ENCODE results near the gene SETD4. TPM values are rescaled to one million over a fixed set of nuclear protein-coding genes. Genes with fewer than 3 reads are reported as not detected.

SETD4 gene
- total and polyA plus RNA-seq, 2 of the 13 experiments (the other 11 are each of a cell fraction or from before 2014, with no cell fraction given) = 7.1 to 14.4 TPM

- TF ChIP-seq YEATS4 (CRISPR knock-in tag; IDR thresholded peaks at IDR 0.05; ENCODE audit: borderline replicate concordance) (peak; percentile 78), ZFY (CRISPR knock-in tag; IDR thresholded peaks at IDR 0.05) (peak; percentile 89), STAG1 (CRISPR knock-in tag; IDR thresholded peaks at IDR 0.05) (no peak), PAX8 (CRISPR knock-in tag; IDR thresholded peaks at IDR 0.05; ENCODE audit: borderline replicate concordance) (no peak), BRD4 (CRISPR knock-in tag; IDR thresholded peaks at IDR 0.05) (0 out of 2 replicates have a peak, but pooled peaks have one; percentile 55), SRY (CRISPR knock-in tag; IDR thresholded peaks at IDR 0.05) (peak; percentile 50; the same call in 1 of the 2 replicates), ZNF674 (CRISPR knock-in tag; IDR thresholded peaks at IDR 0.05; ENCODE audit: low read depth) (no peak), EP300 (IDR thresholded peaks at IDR 0.05; ENCODE audit: low read depth in 2 of 2, low read length in 2 of 2) (no peak), EP300 (CRISPR knock-in tag; IDR thresholded peaks at IDR 0.05; ENCODE audit: borderline replicate concordance) (no peak), NFIC (IDR thresholded peaks at IDR 0.05; ENCODE audit: low read length) (no peak), MIER2 (CRISPR knock-in tag; IDR thresholded peaks at IDR 0.05) (no peak), DR1 (CRISPR knock-in tag; IDR thresholded peaks at IDR 0.05) (no peak), ETV5 (CRISPR knock-in tag; IDR thresholded peaks at IDR 0.05; ENCODE audit: borderline replicate concordance) (peak; percentile 49; the same call in 1 of the 2 replicates), ZNF10 (CRISPR knock-in tag; IDR thresholded peaks at IDR 0.05; ENCODE audit: borderline replicate concordance, low read depth) (no peak), SOX6 (IDR thresholded peaks at IDR 0.05) (no peak), SOX6 (CRISPR knock-in tag; IDR thresholded peaks at IDR 0.05) (peak; percentile 27; the same call in 1 of the 2 replicates), BRF2 (CRISPR knock-in tag; IDR thresholded peaks at IDR 0.05) (no peak), MAFK (conservative IDR thresholded peaks at IDR 0.05 in 1 of 2, IDR thresholded peaks at IDR 0.05 in 1 of 2; ENCODE audit: low read length in 2 of 2) (no peak), HOXA9 (CRISPR knock-in tag; IDR thresholded peaks at IDR 0.05; ENCODE audit: borderline replicate concordance) (no peak), ZNF703 (CRISPR knock-in tag; IDR thresholded peaks at IDR 0.05; ENCODE audit: borderline replicate concordance) (no peak), RXRA (CRISPR knock-in tag; IDR thresholded peaks at IDR 0.05) (peak; percentile 47)
- TF ChIP-seq, protein P1, sequence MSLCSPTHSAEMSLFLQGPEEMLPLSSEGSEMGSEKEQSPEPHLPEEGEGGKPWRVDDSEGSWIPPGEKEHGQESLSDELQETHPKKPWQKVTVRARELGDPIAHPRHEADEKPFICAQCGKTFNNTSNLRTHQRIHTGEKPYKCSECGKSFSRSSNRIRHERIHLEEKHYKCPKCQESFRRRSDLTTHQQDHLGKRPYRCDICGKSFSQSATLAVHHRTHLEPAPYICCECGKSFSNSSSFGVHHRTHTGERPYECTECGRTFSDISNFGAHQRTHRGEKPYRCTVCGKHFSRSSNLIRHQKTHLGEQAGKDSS (CRISPR knock-in tag; IDR thresholded peaks at IDR 0.05; ENCODE audit: borderline replicate concordance, low read depth) = 0 out of 2 replicates have a peak, but pooled peaks have one; percentile 42
- TF ChIP-seq, protein P2, sequence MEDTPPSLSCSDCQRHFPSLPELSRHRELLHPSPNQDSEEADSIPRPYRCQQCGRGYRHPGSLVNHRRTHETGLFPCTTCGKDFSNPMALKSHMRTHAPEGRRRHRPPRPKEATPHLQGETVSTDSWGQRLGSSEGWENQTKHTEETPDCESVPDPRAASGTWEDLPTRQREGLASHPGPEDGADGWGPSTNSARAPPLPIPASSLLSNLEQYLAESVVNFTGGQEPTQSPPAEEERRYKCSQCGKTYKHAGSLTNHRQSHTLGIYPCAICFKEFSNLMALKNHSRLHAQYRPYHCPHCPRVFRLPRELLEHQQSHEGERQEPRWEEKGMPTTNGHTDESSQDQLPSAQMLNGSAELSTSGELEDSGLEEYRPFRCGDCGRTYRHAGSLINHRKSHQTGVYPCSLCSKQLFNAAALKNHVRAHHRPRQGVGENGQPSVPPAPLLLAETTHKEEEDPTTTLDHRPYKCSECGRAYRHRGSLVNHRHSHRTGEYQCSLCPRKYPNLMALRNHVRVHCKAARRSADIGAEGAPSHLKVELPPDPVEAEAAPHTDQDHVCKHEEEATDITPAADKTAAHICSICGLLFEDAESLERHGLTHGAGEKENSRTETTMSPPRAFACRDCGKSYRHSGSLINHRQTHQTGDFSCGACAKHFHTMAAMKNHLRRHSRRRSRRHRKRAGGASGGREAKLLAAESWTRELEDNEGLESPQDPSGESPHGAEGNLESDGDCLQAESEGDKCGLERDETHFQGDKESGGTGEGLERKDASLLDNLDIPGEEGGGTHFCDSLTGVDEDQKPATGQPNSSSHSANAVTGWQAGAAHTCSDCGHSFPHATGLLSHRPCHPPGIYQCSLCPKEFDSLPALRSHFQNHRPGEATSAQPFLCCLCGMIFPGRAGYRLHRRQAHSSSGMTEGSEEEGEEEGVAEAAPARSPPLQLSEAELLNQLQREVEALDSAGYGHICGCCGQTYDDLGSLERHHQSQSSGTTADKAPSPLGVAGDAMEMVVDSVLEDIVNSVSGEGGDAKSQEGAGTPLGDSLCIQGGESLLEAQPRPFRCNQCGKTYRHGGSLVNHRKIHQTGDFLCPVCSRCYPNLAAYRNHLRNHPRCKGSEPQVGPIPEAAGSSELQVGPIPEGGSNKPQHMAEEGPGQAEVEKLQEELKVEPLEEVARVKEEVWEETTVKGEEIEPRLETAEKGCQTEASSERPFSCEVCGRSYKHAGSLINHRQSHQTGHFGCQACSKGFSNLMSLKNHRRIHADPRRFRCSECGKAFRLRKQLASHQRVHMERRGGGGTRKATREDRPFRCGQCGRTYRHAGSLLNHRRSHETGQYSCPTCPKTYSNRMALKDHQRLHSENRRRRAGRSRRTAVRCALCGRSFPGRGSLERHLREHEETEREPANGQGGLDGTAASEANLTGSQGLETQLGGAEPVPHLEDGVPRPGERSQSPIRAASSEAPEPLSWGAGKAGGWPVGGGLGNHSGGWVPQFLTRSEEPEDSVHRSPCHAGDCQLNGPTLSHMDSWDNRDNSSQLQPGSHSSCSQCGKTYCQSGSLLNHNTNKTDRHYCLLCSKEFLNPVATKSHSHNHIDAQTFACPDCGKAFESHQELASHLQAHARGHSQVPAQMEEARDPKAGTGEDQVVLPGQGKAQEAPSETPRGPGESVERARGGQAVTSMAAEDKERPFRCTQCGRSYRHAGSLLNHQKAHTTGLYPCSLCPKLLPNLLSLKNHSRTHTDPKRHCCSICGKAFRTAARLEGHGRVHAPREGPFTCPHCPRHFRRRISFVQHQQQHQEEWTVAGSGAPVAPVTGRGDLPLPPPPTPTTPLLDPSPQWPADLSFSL (CRISPR knock-in tag; IDR thresholded peaks at IDR 0.05) = no peak
Observed at GRCh38 chr21:36060159-36060921, at the start of gene SETD4 (continued).

All from HepG2 (cell line).